RWPE1 (cell line): Measurements from ENCODE around the gene MYO16.
"Not testable (repeated sequence)": the region's sequence is repeated elsewhere in the genome, so short reads cannot be mapped to it uniquely, and the experiment has no call there.

Experiments used
- CTCF ChIA-PET: fragments of 350-600 bp; sonication (Branson Sonifier 250); formaldehyde crosslinking; extraction: SDS; loops from one replicate; lab custom pipeline; 2021; lab: Yijun Ruan, JAX
- POLR2A ChIA-PET: fragments of 400-600 bp; formaldehyde crosslinking; extraction: SDS; loops from one replicate; lab custom pipeline; 2020; ENCODE audit warnings: antibody characterized with exemption; ENCODE audit not compliant: low non-redundant PET; lab: Yijun Ruan, JAX
- DNase-seq: peaks from one replicate; pipeline ENCODE4 v3.0.0; 2012; ENCODE audit warnings: low spot score
- H3K27ac ChIP-seq: fragments of 450-650 bp; 2 replicates; pipeline ENCODE4 v1.5.1; 2017
- TF ChIP-seq, protein P1 (sequence below): fragments of 450-650 bp; conservative IDR thresholded peaks from 2 replicates; pipeline ENCODE4 v1.5.1; 2017; ENCODE audit warnings: low read depth, mild to moderate bottlenecking

The MYO16 gene

DNA sequence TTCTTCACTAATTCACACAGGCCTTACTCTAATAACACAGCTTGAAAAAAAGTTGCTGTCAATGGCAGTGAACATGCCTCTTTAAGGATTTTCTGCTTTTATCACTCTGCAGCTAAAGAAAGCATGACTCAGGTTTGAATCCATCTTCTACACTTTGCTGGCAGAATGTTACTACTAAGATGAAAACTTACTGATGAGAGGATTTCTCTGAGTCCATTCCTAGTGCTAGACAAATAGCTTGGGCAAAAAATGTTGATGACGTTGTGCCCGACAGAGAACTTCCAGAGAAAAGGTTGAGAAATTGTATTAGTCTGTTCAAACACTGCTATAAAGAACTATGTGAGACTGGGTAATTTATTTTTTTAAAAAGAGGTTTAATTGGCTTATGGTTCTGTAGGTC, 585.0 kb downstream of the MYO16 start:
- no peak for DNase-seq
- no peak overlapping the region for H3K27ac ChIP-seq
- ChIA-PET CTCF (interaction anchor here (0.6 to 0.7 kb wide), 2 partner anchors 10 to 50 kb away, joined by 3 read pairs; no protein-coding TSS in a partner anchor), POLR2A (interaction anchor here (0.6 kb wide), 1 partner anchor 1501 kb away, joined by 4 read pairs; no protein-coding TSS in a partner anchor)
- TF ChIP-seq, protein P1, sequence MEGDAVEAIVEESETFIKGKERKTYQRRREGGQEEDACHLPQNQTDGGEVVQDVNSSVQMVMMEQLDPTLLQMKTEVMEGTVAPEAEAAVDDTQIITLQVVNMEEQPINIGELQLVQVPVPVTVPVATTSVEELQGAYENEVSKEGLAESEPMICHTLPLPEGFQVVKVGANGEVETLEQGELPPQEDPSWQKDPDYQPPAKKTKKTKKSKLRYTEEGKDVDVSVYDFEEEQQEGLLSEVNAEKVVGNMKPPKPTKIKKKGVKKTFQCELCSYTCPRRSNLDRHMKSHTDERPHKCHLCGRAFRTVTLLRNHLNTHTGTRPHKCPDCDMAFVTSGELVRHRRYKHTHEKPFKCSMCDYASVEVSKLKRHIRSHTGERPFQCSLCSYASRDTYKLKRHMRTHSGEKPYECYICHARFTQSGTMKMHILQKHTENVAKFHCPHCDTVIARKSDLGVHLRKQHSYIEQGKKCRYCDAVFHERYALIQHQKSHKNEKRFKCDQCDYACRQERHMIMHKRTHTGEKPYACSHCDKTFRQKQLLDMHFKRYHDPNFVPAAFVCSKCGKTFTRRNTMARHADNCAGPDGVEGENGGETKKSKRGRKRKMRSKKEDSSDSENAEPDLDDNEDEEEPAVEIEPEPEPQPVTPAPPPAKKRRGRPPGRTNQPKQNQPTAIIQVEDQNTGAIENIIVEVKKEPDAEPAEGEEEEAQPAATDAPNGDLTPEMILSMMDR = no peak

DNA sequence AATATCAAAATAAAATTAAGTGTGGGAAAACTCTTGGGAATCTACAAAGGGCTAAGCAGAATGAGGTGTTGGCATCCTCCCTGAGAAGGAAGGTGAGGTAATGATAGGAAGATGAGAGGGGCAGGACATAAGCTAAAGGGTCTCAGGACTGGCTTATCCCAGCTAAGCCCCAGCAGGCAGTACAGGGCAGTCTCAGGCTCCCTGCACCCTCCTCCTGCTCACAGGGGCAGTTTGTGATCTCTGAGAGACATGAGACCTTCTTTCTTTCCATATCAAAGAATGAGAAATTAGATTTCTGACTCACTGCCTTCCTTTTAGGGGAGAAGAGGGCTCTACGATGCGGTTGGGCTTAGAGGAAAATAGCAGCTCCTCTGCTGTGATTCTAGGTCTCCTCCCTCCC, 586.0 kb downstream of the MYO16 start:
- no peak overlapping the region for H3K27ac ChIP-seq
- TF ChIP-seq, protein P1 = no peak
- DNase-seq = no peak
- POLR2A ChIA-PET = no interaction called here
- CTCF ChIA-PET = interaction anchor here (0.5 to 0.7 kb wide), 2 partner anchors 9 to 12 kb away, joined by 3 read pairs; no protein-coding TSS in a partner anchor

DNA sequence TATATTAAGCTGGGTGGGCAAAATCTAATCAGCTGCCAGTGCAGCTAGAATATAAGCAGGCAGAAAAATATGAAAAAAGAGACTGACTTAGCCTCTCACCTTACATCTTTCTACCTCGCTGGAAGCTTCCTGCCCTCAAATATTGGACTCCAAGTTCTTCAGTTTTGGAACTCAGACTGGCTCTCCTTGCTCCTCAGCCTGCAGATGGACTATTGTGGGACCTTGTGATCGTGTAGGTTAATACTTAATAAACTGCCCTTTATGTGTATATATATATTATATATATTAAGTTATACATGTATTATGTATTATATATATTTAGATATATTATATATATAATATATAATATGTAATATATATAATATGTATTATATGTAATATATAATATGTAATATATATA, 588.1 kb downstream of the MYO16 start:
- CTCF ChIA-PET, H3K27ac ChIP-seq, DNase-seq, POLR2A ChIA-PET: not testable (repeated sequence)

DNA sequence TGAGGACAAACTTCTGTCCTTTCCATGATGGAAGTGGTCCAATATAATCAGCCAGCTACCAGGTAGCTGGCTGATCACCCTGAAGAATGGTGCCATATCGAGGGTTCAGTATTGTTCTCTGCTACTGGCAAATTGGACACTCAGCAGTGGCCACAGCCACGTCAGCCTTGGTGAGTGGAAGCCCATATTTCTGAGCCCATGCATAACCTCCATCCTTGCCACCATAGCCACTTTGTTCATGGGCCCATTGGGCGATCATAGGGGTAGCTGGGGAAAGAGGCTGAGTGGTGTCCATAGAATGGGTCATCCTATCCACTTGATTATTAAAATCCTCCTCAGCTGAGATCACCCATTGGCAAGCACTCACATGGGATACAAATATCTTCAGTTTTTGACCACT, 591.2 kb downstream of the MYO16 start:
- no peak for DNase-seq
- TF ChIP-seq, protein P1 = no peak
- CTCF ChIA-PET = no interaction called here

DNA sequence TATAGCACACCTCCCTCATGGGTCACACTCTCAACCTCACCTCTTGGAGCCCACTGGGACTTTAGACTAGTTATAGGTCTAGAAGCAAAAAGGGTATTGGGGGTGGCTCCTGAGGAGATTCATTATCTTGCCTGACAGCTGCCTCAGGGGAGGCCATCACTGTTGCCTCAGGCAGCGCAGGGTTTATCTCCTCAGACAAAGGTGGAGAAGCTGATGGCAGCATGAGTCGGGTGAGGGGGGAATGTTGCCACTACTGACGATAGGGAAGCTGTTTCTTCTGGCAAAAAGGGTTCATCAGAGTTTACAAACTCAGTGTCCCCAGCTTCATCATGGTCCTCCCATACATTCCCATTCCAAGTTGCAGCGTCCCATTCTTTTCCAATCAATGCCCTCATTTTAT, 594.6 kb downstream of the MYO16 start:
- no peak for DNase-seq
- CTCF ChIA-PET = no interaction called here
- POLR2A ChIA-PET = no interaction called here

More for the DNA sequence above, 591.2 kb downstream of the MYO16 start:
- H3K27ac ChIP-seq = no peak overlapping the region
- POLR2A ChIA-PET = no interaction called here

DNA sequence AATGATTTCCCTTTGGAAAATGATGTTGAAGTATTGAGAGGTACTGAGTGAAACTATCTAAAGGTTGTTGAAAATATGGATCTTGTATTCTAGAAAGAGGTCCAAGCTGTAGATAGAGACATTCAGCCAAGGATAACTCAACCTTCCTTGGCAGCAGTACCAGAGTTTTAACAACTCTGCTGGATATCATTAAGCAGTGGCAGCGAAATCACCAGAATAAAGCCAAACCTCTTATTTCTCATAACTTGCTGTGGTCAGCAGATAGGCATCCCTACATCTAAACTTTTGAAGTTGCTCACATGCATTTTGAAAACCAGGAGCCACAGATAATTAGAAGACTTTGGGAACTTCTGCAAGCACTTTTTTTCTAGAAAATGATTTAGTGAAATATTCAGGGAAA, 597.2 kb downstream of the MYO16 start:
- CTCF ChIA-PET = no interaction called here
- POLR2A ChIA-PET = no interaction called here
- no peak for DNase-seq
- TF ChIP-seq, protein P1 = no peak
- no peak overlapping the region for H3K27ac ChIP-seq

More for the DNA sequence above, 594.6 kb downstream of the MYO16 start:
- no peak overlapping the region for H3K27ac ChIP-seq
- TF ChIP-seq, protein P1 = no peak

DNA sequence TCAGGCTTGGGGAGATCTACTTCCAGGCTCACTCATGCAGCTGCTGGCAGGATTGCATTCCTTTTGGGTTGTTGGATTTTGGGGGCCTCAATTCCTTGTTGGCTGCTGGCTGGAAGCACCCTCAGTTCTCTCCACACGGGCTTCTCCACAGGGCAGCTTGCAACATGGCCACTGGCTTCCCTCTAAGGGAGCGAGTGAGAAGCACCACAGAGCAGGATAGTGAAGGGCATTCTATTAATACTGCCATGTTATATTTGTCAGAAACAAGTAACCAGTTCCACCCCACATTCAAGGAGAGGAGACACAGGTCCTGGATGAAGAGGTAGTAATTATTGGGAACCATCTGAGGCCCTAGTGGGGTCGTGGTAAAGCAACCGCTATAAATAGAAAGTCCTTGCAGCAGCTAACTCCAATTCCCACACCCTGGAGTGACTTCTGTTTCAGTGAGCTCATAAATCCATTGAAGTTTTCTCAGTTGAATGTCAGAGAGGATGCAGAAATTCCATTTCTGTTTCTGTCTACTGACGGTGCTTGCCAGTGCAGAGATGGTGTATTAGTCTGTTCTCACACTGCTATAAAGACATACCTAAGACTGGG, 598.0 kb downstream of the MYO16 start:
- DNase-seq = no peak
- POLR2A ChIA-PET = no interaction called here
- H3K27ac ChIP-seq = no peak overlapping the region
- CTCF ChIA-PET = no interaction called here
- TF ChIP-seq, protein P1 = no peak
